HG02943 (cell line): ENCODE data around the gene SNAP25.

Source experiments
- ATAC-seq: cut with Tn5 transposase; IDR thresholded peaks from one replicate; pipeline ENCODE4 v1.9.1; 2021; ENCODE audit warnings: mild to moderate bottlenecking, low read depth, moderate library complexity; ENCODE audit not compliant: unreplicated experiment

Gene SNAP25

DNA sequence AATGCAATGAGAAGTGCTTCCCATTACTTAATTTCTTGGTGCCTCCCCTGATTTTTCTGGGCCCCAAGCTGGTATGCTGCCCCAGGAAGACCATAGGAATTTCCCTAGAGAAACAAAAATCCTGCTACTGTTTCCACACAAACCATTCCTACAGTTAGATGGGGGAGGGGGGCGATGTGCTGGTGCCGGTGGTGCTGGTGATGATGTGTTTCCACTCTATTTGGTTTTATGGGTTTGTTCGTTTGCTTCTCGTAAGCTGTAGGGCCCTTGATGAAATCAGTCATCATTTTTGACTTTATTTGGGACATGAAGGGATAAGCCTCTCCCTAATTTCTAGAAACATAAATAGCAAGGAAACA, 110.2 kb downstream of the SNAP25 start:
- no peak for ATAC-seq

DNA sequence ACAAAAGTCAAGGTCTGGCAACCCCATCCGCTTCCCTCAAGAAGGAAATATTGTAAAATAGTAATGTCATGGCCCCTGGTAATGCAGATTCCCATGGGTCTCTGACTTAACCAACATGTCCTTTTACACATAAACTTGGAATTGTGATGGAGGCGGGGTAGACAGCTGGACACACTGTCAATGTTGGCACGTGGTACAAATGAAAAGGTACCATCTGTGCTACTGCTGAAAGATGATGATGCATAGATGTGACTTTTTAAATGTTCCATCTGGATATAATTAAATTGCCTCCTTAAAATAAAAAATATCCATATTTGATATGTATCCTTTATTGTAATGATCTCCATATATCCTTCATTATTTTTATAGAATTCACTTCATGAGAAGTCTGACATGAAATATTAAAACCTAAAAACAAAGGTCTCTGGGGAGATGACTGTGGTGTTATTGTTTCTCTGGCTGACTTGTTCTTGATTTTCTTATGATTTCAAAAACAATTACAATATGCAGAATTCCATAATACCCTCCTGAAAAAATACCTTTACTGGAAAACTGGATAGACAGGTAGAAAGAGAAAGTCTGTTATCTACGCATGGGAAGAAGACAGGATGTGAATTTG, 110.9 kb downstream of the SNAP25 start:
- ATAC-seq: no peak

DNA sequence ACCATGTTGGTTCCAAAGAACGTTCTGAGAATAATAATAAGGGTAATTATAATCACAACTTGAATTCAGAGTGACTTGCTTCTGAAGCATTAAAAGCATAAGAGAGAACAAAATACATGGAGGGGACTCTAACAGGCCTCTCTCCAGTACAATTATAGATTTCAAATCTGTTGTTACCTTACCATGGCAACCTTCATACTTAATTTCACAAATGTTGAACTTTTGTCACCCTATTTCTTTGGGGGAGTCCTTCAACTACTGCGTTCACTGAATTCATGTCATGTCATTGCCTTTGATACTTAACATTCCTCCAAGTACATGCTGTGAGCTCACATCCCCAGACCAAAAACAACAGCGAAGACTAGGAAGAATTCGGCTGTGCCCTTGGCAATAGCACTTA, 111.4 kb downstream of the SNAP25 start:
- no peak for ATAC-seq

DNA sequence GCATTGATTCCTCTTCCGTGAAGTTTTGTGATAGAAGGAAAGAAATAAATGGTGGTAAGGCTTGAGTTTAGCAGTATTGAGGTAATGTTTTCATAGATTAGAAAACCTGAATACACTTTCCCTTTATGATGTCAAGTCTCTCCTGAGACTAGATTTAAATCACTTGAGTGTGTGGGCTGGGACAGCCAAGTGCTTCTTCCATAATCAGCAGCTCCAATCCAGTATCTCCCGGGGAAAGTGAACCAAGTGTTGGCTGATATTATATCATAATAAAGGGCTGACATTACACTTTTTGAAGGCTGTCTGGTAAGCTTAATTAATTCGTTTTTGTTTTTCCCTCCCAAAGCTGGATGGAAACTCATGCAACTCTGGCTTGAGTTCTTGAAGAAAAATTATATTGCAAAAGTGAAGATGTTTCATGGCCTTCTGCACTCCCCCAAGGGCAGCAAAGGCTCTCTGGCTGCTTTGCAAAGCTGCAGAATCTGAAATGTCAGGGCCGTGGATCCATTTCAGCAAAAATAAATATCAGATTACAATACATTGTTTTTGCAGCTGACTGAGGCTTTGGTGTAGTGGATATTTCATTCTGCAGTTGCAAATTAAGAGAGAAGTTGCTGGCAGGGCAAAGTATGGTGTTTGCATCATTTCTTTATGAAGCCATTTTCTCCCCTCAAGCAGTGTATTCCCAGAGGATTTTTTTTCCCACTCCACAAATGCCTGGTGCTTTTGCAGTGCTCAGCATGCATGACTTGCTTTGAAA, 114.2 kb downstream of the SNAP25 start:
- no peak for ATAC-seq

DNA sequence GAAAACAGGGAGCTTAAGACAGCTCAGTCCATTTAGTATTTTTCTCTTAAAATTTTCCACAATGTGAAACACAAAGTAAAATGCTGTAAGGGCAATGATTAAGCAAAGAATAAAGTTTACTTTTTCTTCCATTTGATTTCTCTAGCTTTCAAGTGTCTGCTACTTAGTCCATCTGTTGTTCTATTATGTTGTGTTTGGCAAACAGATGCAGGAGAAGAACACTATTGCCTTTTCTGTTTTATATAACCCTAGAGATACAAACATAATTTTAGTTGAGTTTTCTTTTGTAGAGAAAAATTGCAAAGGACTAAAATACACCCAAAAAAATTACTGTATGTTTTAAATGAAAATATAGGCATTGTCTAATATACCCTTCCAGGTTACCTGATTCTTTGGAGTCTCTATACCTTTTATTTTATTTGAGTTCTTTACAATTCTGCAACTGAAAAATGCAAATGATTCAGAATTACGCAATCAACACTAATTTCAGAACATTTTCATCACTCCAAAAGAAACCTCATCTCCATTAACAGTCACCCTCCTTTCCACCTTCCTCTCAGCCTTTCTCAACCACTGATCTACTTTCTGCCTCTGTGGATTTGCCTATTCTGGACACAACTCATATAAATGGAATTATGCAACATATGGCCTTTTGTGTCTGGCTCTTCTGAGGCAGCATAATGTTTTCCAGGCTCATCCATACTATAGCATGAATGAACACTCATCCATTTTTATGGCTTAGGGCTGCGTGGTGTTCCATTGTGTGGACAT, 118.5 kb downstream of the SNAP25 start:
- no peak for ATAC-seq

DNA sequence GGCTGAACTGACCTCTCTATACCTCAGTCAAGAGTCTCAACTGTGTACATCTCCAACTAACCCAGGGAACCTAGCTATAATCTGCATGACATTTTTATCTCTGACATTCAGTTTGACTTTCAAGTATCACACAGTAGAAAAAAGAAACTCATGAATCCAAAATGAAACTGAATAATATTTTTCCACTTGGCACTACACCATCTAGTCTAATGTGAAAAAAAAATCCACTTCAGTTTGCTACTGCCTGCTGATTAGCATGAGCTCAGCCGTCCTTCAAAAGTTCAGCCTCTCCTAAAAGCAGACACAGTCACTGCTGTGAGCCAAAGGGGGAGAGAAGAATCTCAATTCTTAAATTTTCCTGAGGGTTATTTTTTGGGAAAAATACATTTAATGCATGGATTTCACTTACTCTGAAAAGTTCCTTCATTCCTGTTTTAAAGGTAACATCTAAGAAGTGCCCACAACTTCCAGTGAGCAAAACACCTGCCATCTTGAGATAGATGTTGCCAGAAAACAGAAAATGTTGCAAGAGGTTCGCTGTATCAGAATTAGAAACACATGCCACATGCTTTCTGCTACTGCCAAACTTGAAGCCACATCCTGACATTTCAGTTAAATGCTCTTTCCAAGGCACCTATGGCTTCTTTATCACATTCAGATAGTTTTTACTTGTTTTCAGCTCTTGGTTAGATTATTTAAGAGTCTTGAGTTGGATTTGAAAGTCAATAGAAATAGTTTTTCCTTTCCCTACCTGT, 120.0 kb downstream of the SNAP25 start:
- no peak for ATAC-seq

DNA sequence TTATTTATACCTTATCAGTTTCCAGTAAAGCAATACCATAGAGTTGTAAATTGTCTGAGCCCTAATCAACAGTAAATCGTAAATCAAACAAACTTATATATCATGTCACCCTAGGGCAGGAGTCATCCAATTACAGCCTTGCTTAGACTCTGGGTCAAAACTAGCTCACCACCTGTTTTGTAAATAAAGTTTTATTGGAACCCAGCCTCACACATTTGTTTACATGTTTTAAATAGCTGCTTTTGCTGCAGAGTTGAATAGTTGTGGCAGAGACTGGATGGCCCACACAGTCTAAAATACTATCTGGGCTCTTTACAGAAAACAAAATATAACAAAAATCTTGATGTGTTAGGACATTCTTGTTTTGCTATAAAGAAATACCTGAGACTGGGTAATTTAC, 121.0 kb downstream of the SNAP25 start:
- ATAC-seq: no peak

DNA sequence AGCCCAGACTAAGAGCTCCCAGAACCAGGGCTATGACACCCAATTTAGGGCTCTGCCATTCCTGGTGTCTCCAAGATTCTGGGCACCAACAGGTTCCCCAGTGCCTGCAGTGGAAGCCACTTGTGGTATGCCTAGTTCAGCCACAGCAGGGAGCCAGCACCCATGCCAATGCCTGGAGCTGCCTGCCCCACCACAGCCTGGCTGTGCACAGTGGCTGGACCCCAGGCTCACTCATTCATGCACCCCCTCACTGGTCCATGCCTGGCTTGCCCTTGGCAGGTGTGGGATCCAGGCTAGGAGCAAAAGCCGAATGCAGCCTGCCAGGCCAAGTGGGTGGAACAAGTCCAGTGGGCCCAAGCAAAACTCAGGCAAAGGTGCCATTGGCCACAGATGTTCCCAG, 123.5 kb downstream of the SNAP25 start:
- no peak for ATAC-seq

DNA sequence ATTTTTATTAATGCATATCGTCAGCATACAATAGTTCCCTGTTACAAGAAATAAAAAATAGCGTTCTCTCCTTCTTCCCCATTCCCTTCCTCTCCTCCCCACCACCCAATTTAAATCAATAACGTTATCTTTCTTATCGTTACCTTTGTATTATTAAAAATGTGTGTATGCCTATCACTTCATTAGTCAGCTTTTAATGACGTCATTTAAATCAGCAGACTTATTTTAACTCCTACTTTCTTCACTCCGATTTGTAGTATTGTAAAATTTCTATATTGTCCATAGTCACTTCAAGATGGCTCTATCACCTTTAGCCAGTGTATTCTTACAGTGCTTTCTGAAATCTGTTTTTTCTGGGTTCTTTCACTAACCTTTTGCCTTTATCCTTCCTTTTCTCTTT, 126.3 kb downstream of the SNAP25 start:
- no peak for ATAC-seq

DNA sequence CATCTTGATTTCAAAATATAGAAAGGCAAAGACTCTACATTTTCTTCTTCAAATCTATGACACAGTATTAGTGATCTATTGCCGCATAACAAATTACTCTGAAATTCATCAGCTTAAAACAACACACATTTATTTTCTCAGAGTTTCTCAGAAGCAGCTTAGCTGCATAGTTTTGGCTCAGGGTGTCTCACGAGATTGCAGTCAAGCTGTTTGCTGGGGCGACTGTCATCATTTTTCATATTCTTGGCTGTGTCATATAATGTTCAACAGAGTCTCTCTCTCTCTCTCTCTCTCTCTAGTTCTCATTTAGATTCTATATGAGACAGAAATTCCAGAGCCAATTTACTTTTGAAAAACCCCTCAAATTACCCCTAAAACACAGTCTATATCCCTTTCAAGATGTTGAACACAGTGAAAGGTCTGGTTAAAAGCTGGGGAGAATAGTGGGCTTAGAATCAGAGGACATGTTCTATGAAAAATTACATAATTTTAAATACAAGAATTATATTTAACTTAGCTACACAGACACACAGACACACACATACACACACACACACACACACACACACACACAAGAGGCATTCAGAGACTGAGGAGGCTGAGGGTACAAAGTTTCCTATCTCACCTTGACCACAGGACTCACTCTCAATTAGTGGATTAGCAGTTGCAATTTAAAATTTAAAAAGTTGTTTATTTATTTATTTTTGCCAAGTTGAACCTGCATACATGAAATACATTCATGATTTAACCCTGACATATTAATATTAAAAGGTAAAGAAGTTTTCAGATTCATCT, 128.7 kb downstream of the SNAP25 start:
- ATAC-seq: no peak

DNA sequence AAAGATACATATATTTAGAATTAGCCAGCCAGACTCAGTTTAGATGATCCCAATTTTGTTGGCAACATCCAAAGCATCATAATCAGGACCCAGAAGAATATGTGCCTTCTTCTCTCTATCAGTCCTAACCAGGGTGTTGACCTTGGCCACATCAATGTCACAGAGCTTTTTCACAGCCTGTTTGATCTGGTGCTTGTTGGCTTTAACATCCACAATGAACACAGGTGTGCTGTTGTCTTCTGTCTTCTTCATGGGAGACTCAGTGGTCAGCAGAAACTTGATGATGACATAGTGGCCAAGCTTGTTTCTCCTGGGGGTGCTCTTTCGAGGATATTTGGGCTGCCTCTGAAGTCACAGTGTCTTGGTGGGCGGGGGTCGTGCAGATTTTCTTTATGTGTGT, 130.5 kb downstream of the SNAP25 start:
- ATAC-seq: no peak

DNA sequence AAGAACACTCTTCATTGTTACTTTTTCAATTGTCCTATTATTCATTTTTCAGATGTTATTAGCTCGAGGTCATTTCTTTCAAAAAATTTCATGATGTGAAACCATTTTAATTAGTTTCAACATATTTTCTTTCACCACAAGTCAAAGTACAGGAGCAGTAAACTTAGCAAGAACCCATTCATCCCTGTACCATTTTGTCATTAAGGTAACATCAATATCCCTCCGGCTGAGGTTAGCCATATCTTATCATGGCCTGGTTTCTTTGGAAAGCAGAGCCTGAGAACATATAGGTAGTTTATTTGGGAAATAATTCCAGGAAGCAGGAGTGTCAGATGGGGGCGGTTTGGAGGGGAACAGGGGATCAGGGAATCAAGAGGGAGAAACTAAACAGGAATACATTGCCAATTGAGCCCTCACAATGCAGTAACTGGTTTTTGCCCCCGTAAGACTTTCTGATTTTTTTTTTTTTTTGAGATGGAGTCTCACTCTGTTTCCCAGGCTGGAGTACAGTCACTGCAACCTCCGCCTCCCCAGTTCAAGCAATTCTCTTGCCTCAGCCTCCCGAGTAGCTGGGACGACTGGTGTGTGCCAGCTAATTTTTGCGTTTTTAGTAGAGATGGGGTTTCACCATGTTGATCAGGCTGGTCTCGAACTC, 131.7 kb downstream of the SNAP25 start:
- ATAC-seq: no peak

DNA sequence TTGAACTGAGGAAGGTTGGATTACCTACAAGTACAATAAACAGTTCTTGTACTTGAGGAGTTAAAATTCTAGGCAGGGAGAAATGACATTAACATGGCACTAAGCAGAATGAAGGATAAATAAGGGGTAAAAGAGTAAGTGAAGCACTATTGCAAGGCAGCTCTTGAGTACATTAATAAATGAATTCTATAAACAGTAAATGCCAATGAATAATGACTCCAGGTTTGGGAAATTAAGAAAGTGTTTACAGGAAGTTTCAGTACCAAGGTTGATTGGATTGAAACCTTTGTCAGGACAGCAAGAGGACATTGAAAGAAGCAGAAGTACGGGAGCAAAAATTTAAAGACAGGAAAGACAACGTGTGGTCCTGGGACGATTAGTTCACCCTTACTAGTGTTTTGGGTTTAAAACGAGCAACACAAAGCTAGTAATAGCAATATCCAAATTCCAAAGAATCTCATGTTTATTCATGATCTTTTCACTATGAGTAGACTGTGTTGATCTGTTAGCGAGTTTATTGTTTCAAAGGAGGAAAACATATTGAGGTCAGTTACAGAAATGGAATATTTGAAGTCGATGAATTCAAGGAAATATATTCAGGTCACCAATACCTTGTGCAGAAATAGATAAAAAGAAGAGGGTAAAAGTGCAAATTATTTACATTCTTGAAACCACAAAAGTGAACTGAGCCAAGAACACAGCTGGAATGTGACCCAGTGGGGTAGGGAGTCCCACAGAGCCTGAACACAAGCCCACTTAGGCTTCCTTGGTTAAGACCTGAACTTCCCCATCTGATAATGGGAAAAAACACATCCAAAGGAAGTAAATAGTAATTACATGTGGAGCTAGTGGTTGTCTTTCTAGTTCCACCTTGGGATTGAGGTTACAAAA, 134.5 kb downstream of the SNAP25 start:
- ATAC-seq: no peak

DNA sequence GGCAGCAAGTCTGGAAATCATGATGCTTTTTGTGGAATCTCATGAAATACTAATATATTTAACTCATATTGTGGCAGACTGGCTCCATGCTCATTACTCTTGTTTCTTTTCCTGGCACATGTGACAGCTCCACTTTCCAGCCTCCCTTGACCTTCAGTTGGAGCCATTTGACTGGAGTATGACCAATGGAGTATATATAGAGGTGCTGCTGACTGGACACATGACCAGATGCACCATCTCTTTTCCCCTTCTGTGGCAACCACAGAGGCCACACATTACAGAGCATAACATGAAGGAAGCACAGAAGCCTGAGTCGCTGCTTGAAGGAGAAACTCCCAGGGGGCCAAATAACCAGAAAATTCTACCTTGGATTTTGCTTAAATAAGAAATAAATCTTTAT, 138.0 kb downstream of the SNAP25 start:
- ATAC-seq: no peak
